ENCODE measurements around the gene FANCC. TPM values are rescaled to one million over a fixed set of nuclear protein-coding genes. Genes with fewer than 3 reads are reported as not detected.

Gene FANCC
- total RNA-seq, 1 experiment from 2014 or later, result 19.4 TPM

DNA sequence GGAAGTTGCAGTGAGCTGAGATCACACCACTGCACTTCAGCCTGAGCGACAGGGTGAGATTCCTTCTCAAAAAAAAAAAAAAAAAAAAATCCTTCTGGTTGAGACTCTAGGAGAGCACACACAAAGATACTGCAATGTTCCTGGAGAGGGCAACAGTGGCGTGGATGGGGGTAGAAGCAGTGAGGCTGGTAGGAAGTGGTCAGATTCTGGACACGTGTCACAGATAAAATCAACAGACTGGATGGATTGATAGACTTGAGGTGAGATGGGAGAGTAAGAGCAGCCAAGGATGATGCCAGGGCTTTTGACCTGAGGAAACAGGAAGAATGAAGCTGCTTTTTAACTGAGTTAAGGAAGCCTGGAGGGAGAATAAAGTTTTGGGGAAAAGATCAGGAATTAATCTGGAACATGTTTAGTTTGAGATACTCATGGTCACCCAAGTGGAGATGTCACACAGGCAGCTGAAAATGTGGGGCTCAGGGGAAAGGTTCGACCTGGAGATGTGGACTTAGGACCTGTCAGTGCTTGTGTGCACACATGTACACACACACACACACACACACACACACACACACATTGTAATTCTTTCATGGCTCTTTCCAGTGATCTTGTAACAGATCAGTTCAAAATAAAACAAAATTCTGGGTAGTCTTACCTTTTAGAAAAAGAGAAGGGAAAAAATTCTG, 88.1 kb downstream of the FANCC start:
- POLR2A ChIA-PET, result no interaction called here
- Histone ChIP-seq H3K4me1 (ENCODE audit: control insufficient read depth in 1 of 2, insufficient read depth in 2 of 2, low read length in 2 of 2) (no peaks in the 10 kb centered on the region), H3K36me3 (ENCODE audit: control insufficient read depth in 1 of 2, insufficient read depth in 2 of 2, low read length in 2 of 2) (no peaks in the 10 kb centered on the region), H2AFZ (ENCODE audit: low read depth, low read length, poor library complexity, severe bottlenecking) (no peak overlapping the region), H3K9me2 (ENCODE audit: insufficient read depth) (no peaks in the 10 kb centered on the region), H3K27ac (ENCODE audit: low read depth, low read length) (no peak overlapping the region), H3K9me3 (ENCODE audit: control insufficient read depth in 1 of 2, insufficient read depth in 1 of 2, low read depth in 1 of 2, low read length in 2 of 2) (no peaks in the 10 kb centered on the region), H3K4me2 (ENCODE audit: low read length) (no peak overlapping the region), H3K79me2 (ENCODE audit: insufficient read depth, low read length) (no peaks in the 10 kb centered on the region), H3K9ac (ENCODE audit: low read length) (no peak overlapping the region), H3K27me3 (ENCODE audit: insufficient read depth, low read length) (no peaks in the 10 kb centered on the region), H4K20me1 (ENCODE audit: insufficient read depth) (no peaks in the 10 kb centered on the region), H3K4me3 (replicated peaks in 1 of 2; ENCODE audit: low read depth in 1 of 2, low read length in 2 of 2) (no peak overlapping the region)
- no peak for TF ChIP-seq EGR1 (IDR thresholded peaks at IDR 0.05; ENCODE audit: low read depth)
- TF ChIP-seq FOSL1 (IDR thresholded peaks at IDR 0.05; ENCODE audit: low read depth), result no peak
- TF ChIP-seq JUND (IDR thresholded peaks at IDR 0.05), result no peak
- TF ChIP-seq, protein P1, sequence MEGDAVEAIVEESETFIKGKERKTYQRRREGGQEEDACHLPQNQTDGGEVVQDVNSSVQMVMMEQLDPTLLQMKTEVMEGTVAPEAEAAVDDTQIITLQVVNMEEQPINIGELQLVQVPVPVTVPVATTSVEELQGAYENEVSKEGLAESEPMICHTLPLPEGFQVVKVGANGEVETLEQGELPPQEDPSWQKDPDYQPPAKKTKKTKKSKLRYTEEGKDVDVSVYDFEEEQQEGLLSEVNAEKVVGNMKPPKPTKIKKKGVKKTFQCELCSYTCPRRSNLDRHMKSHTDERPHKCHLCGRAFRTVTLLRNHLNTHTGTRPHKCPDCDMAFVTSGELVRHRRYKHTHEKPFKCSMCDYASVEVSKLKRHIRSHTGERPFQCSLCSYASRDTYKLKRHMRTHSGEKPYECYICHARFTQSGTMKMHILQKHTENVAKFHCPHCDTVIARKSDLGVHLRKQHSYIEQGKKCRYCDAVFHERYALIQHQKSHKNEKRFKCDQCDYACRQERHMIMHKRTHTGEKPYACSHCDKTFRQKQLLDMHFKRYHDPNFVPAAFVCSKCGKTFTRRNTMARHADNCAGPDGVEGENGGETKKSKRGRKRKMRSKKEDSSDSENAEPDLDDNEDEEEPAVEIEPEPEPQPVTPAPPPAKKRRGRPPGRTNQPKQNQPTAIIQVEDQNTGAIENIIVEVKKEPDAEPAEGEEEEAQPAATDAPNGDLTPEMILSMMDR (IDR thresholded peaks at IDR 0.05 in 2 of 3, conservative IDR thresholded peaks at IDR 0.05 in 1 of 3; ENCODE audit: borderline replicate concordance in 1 of 3, insufficient read depth in 1 of 3, low read depth in 2 of 3, low read length in 2 of 3), result no peak
- no peak for TF ChIP-seq EZH2 (IDR thresholded peaks at IDR 0.05)
- TF ChIP-seq, protein P2, sequence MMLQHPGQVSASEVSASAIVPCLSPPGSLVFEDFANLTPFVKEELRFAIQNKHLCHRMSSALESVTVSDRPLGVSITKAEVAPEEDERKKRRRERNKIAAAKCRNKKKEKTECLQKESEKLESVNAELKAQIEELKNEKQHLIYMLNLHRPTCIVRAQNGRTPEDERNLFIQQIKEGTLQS (IDR thresholded peaks at IDR 0.05), result no peak
- no peak for TF ChIP-seq ZNF274 (IDR thresholded peaks at IDR 0.05; ENCODE audit: low read depth, low read length)
- TF ChIP-seq, protein P3, sequence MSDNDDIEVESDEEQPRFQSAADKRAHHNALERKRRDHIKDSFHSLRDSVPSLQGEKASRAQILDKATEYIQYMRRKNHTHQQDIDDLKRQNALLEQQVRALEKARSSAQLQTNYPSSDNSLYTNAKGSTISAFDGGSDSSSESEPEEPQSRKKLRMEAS (IDR thresholded peaks at IDR 0.05), result no peak
- TF ChIP-seq SRF (IDR thresholded peaks at IDR 0.05; ENCODE audit: low read depth), result no peak
- no peak for TF ChIP-seq POLR2A (IDR thresholded peaks at IDR 0.05; ENCODE audit: borderline replicate concordance, extremely low read depth, insufficient read depth, insufficient read length)
- TF ChIP-seq, protein P4, sequence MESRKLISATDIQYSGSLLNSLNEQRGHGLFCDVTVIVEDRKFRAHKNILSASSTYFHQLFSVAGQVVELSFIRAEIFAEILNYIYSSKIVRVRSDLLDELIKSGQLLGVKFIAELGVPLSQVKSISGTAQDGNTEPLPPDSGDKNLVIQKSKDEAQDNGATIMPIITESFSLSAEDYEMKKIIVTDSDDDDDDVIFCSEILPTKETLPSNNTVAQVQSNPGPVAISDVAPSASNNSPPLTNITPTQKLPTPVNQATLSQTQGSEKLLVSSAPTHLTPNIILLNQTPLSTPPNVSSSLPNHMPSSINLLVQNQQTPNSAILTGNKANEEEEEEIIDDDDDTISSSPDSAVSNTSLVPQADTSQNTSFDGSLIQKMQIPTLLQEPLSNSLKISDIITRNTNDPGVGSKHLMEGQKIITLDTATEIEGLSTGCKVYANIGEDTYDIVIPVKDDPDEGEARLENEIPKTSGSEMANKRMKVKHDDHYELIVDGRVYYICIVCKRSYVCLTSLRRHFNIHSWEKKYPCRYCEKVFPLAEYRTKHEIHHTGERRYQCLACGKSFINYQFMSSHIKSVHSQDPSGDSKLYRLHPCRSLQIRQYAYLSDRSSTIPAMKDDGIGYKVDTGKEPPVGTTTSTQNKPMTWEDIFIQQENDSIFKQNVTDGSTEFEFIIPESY (IDR thresholded peaks at IDR 0.05; ENCODE audit: extremely low read depth, insufficient replicate concordance, low read length), result no peak
- no peak for TF ChIP-seq ZFX (IDR thresholded peaks at IDR 0.05)
- no peak for TF ChIP-seq EZH2phosphoT487 (IDR thresholded peaks at IDR 0.05; ENCODE audit: borderline replicate concordance)
- no peak for TF ChIP-seq POLR2AphosphoS5 (IDR thresholded peaks at IDR 0.05; ENCODE audit: low read depth, low read length)
- no peak for TF ChIP-seq RAD21 (IDR thresholded peaks at IDR 0.05; ENCODE audit: low read depth)
- TF ChIP-seq ELF1 (IDR thresholded peaks at IDR 0.05; ENCODE audit: borderline replicate concordance, low read depth), result no peak
- no peak for TF ChIP-seq SIN3A (IDR thresholded peaks at IDR 0.05; ENCODE audit: low read depth)
- TF ChIP-seq REST (IDR thresholded peaks at IDR 0.05; ENCODE audit: low read depth), result no peak
- TF ChIP-seq TCF7L2 (IDR thresholded peaks at IDR 0.05; ENCODE audit: borderline replicate concordance, extremely low read depth, insufficient read depth, insufficient read length), result no peak
- ATAC-seq (no peak), DNase-seq (ENCODE audit: low read depth, low spot score) (no peak)
- RAD21 ChIA-PET (ENCODE audit: low non-redundant PET in 1 of 2, low total read pairs in 2 of 2, uncharacterized antibody in 2 of 2, unreplicated experiment in 2 of 2), result no interaction called here
- intact Hi-C loops (cut with micrococcal nuclease), result no loop called here
- no TSS peak for BruUV-seq (replicated peaks)
- CTCF ChIA-PET, result no interaction called here
